Mammary epithelial cell (primary cell): Measurements from ENCODE around the gene GTF2H3.

Experiments
- EZH2 ChIP-seq: IDR thresholded peaks from 2 replicates; pipeline ENCODE4 v1.6.1; 2012; ENCODE audit warnings: low read length, inconsistent platforms, borderline replicate concordance
- TF ChIP-seq, protein P1 (sequence below), 2 donors: IDR thresholded peaks in 1 of 2; conservative IDR thresholded peaks in 1 of 2; 2 replicates each; pipeline ENCODE4 v1.5.1; 2011 to 2012; ENCODE audit warnings: inconsistent platforms in 2 of 2, low read length in 2 of 2, mild to moderate bottlenecking in 2 of 2, control low read depth in 1 of 2, low read depth in 1 of 2; ENCODE audit not compliant: insufficient read depth in 1 of 2; ENCODE audit errors: extremely low read depth in 1 of 2

DNA sequence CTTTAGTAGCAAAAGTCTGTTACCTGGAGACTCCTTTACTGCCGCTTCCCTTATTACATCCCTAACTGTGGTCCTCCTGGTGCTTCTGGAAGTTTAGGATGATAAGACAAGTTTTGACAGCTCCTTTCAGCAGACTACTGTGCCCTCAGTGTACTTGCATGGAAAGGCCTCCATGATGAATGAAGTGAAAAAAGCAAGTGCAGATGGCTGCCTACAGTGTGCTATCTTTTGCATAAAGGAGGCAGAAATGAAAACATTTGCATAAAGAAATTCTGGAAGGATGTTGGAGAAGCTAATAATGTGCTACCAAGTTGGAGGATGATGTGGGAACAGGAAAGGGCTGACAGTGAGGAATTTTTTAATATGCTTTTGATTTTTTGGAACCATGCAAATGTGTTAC, 41.8 kb downstream of the GTF2H3 start:
- TF ChIP-seq, protein P1, sequence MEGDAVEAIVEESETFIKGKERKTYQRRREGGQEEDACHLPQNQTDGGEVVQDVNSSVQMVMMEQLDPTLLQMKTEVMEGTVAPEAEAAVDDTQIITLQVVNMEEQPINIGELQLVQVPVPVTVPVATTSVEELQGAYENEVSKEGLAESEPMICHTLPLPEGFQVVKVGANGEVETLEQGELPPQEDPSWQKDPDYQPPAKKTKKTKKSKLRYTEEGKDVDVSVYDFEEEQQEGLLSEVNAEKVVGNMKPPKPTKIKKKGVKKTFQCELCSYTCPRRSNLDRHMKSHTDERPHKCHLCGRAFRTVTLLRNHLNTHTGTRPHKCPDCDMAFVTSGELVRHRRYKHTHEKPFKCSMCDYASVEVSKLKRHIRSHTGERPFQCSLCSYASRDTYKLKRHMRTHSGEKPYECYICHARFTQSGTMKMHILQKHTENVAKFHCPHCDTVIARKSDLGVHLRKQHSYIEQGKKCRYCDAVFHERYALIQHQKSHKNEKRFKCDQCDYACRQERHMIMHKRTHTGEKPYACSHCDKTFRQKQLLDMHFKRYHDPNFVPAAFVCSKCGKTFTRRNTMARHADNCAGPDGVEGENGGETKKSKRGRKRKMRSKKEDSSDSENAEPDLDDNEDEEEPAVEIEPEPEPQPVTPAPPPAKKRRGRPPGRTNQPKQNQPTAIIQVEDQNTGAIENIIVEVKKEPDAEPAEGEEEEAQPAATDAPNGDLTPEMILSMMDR (conservative IDR thresholded peaks at IDR 0.05 in 1 of 2, IDR thresholded peaks at IDR 0.05 in 1 of 2; ENCODE audit: extremely low read depth in 1 of 2, insufficient read depth in 1 of 2, low read depth in 1 of 2, low read length in 2 of 2): no peak
- no peak for TF ChIP-seq EZH2
